ENCODE data around the gene DST.
"Not testable (repeated sequence)": the region's sequence is repeated elsewhere in the genome, so short reads cannot be mapped to it uniquely, and the experiment has no call there.

DNA sequence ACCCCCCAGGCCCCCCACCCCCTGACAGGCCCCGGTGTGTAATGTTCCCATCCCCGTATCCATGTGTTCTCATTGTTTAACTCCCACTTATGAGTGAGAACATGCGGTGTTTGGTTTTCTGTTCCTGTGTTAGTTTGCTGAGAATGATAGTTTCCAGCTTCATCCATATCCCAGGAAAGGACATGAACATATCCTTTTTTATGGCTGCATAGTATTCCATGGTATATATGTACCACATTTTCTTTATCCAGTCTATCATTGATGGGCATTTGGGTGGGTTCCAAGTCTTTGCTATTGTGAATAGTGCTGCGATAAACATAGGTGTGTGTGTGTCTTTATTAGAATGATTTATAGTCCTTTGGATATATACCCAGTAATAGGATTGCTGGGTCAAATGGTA, 80.0 kb downstream of the DST start:
- TF ChIP-seq, protein P1, sequence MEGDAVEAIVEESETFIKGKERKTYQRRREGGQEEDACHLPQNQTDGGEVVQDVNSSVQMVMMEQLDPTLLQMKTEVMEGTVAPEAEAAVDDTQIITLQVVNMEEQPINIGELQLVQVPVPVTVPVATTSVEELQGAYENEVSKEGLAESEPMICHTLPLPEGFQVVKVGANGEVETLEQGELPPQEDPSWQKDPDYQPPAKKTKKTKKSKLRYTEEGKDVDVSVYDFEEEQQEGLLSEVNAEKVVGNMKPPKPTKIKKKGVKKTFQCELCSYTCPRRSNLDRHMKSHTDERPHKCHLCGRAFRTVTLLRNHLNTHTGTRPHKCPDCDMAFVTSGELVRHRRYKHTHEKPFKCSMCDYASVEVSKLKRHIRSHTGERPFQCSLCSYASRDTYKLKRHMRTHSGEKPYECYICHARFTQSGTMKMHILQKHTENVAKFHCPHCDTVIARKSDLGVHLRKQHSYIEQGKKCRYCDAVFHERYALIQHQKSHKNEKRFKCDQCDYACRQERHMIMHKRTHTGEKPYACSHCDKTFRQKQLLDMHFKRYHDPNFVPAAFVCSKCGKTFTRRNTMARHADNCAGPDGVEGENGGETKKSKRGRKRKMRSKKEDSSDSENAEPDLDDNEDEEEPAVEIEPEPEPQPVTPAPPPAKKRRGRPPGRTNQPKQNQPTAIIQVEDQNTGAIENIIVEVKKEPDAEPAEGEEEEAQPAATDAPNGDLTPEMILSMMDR (IDR thresholded peaks at IDR 0.05): not testable (repeated sequence)
- not testable (repeated sequence) for TF ChIP-seq POLR2A, POLR2AphosphoS5 (IDR thresholded peaks at IDR 0.05)
